Measurements from ENCODE around the gene AKAP13. TPM values are rescaled to one million over a fixed set of nuclear protein-coding genes. Genes with fewer than 3 reads are reported as not detected.
A peak's percentile ranks its signal among the peaks of the same experiment; 100 is the strongest.

Gene AKAP13
- total RNA-seq, 2 experiments from 2014 or later, result 85.1 to 104 TPM

DNA sequence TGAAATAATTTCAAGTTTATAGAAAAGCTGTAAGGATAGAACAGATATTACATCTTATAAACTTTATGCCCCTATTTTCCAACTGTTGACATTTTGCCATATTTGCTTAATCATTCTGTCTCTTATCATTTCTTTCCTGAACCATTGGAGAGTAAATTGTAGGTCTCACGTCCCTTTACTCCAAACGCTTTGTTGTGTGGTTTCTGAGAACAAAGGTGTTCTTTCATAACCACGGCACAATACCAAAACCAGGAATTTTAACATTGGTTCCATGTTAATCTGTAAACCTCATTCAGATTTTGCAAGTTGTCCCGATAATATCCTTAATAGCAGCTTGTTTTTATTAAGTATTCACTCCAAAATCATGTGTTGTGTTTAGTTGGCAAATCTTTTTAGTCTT is 134.8 kb downstream of the AKAP13 start:
- no peak for ATAC-seq
- H3K36me3 Mint-ChIP-seq (ENCODE audit: low read depth), result peaks cover 2% of the 10 kb centered on the region
- no peak for DNase-seq
- H3K9me3 Mint-ChIP-seq (ENCODE audit: low read depth), result no peaks in the 10 kb centered on the region
- H3K4me3 Mint-ChIP-seq, result no peak overlapping the region
- peaks cover 48% of the 10 kb centered on the region for H3K4me1 Mint-ChIP-seq
- POLR2A ChIA-PET, result no interaction called here
- intact Hi-C loops (cut with DNase I, micrococcal nuclease), result no loop called here
- no peaks in the 10 kb centered on the region for H3K27me3 Mint-ChIP-seq
- CTCF ChIA-PET, result no interaction called here
- no peak overlapping the region for H3K27ac Mint-ChIP-seq

GRCh38 chr15:85517086-85517485 is 136.7 kb downstream of the AKAP13 start:
- ChIA-PET POLR2A (no interaction called here), CTCF (no interaction called here)
- Mint-ChIP-seq H3K9me3 (ENCODE audit: low read depth) (no peaks in the 10 kb centered on the region), H3K27me3 (no peaks in the 10 kb centered on the region), H3K4me1 (peaks cover 41% of the 10 kb centered on the region), H3K36me3 (ENCODE audit: low read depth) (peaks cover 6% of the 10 kb centered on the region), H3K4me3 (no peak overlapping the region), H3K27ac (no peak overlapping the region)
- no peak for DNase-seq
- intact Hi-C loops (cut with DNase I, micrococcal nuclease), result no loop called here
- ATAC-seq, result no peak

GRCh38 chr15:85518979-85519761 is 138.8 kb downstream of the AKAP13 start:
- POLR2A ChIA-PET, result no interaction called here
- Mint-ChIP-seq H3K27ac (no peak overlapping the region), H3K36me3 (ENCODE audit: low read depth) (peaks cover 8% of the 10 kb centered on the region), H3K4me3 (no peak overlapping the region), H3K9me3 (ENCODE audit: low read depth) (no peaks in the 10 kb centered on the region), H3K27me3 (no peaks in the 10 kb centered on the region), H3K4me1 (peaks cover 39% of the 10 kb centered on the region)
- intact Hi-C loops (cut with DNase I, micrococcal nuclease), result no loop called here
- no peak for DNase-seq
- CTCF ChIA-PET, result no interaction called here
- ATAC-seq, result no peak

- DNase-seq (no peak), ATAC-seq (no peak)
- no peaks in the 10 kb centered on the region for H3K27me3 Mint-ChIP-seq
- no peak overlapping the region for H3K4me3 Mint-ChIP-seq
- H3K36me3 Mint-ChIP-seq (ENCODE audit: low read depth), result peaks cover 8% of the 10 kb centered on the region
- intact Hi-C loops (cut with DNase I, micrococcal nuclease), result no loop called here
- ChIA-PET POLR2A (no interaction called here), CTCF (no interaction called here)
- no peaks in the 10 kb centered on the region for H3K9me3 Mint-ChIP-seq (ENCODE audit: low read depth)
- H3K4me1 Mint-ChIP-seq, result peaks cover 31% of the 10 kb centered on the region
- H3K27ac Mint-ChIP-seq, result no peak overlapping the region
Measured at GRCh38 chr15:85520650-85521049, 140.2 kb downstream of the AKAP13 start.

- CTCF ChIA-PET, result interaction anchor here (0.8 to 3.0 kb wide), 6 partner anchors 11 to 159 kb away, joined by 3 to 12 read pairs (median 3); no protein-coding TSS in a partner anchor
- no peak for ATAC-seq
- no peaks in the 10 kb centered on the region for H3K27me3 Mint-ChIP-seq
Measured at GRCh38 chr15:85523530-85523929, 143.1 kb downstream of the AKAP13 start.

GRCh38 chr15:85525755-85526154 is 145.4 kb downstream of the AKAP13 start:
- no peak for ATAC-seq
- CTCF ChIA-PET, result interaction anchor here (0.9 kb wide), 1 partner anchor 47 kb away, joined by 3 read pairs; no protein-coding TSS in a partner anchor

More at GRCh38 chr15:85523530-85523929, 143.1 kb downstream of the AKAP13 start:
- no peak overlapping the region for H3K27ac Mint-ChIP-seq
- peaks cover 24% of the 10 kb centered on the region for H3K4me1 Mint-ChIP-seq
- POLR2A ChIA-PET, result interaction anchor here (1.4 kb wide), 1 partner anchor 18 kb away, joined by 3 read pairs; no protein-coding TSS in a partner anchor
- peaks cover 8% of the 10 kb centered on the region for H3K36me3 Mint-ChIP-seq (ENCODE audit: low read depth)
- no peak overlapping the region for H3K4me3 Mint-ChIP-seq
- no peak for DNase-seq
- no peaks in the 10 kb centered on the region for H3K9me3 Mint-ChIP-seq (ENCODE audit: low read depth)
- intact Hi-C loops (cut with DNase I, micrococcal nuclease), result no loop called here

GRCh38 chr15:85527895-85528294 is 147.5 kb downstream of the AKAP13 start:
- Mint-ChIP-seq H3K4me1 (peaks cover 32% of the 10 kb centered on the region), H3K27ac (no peak overlapping the region), H3K27me3 (no peaks in the 10 kb centered on the region), H3K36me3 (ENCODE audit: low read depth) (peaks cover 2% of the 10 kb centered on the region), H3K4me3 (no peak overlapping the region), H3K9me3 (ENCODE audit: low read depth) (no peaks in the 10 kb centered on the region)
- intact Hi-C loops (cut with DNase I, micrococcal nuclease), result no loop called here
- DNase-seq (no peak), ATAC-seq (no peak)
- POLR2A ChIA-PET, result no interaction called here
- CTCF ChIA-PET, result interaction anchor here (1.0 to 2.3 kb wide), 4 partner anchors 11 to 232 kb away, joined by 3 to 14 read pairs (median 4); no protein-coding TSS in a partner anchor

More at GRCh38 chr15:85525755-85526154, 145.4 kb downstream of the AKAP13 start:
- intact Hi-C loops (cut with DNase I, micrococcal nuclease), result no loop called here
- H3K27ac Mint-ChIP-seq, result no peak overlapping the region
- no peaks in the 10 kb centered on the region for H3K27me3 Mint-ChIP-seq
- H3K4me1 Mint-ChIP-seq, result peaks cover 21% of the 10 kb centered on the region
- POLR2A ChIA-PET, result no interaction called here
- H3K9me3 Mint-ChIP-seq (ENCODE audit: low read depth), result no peaks in the 10 kb centered on the region
- DNase-seq, result no peak
- peaks cover 8% of the 10 kb centered on the region for H3K36me3 Mint-ChIP-seq (ENCODE audit: low read depth)
- H3K4me3 Mint-ChIP-seq, result no peak overlapping the region

DNA sequence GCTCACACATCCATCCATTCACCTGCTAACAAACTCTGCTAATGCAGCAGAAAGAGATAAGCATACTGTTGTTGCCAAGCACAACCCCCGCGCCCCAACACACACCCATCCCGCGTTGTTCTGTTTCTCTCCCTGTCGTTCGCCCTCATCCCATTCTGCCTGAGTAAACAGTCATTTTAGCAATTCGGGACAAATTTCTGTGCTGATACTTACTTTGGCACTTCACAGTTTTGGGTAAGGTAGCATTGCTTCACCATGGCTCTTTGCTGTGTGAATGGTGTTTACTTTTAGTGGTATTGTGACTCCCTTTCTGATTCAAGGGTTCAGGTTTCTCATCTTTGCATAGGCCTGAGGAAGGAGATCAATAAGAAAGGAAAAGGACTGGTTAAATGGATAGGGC is 149.7 kb downstream of the AKAP13 start:
- Mint-ChIP-seq H3K27me3 (no peaks in the 10 kb centered on the region), H3K36me3 (ENCODE audit: low read depth) (peaks cover 2% of the 10 kb centered on the region), H3K4me3 (no peak overlapping the region), H3K9me3 (ENCODE audit: low read depth) (no peaks in the 10 kb centered on the region), H3K4me1 (peaks cover 41% of the 10 kb centered on the region), H3K27ac (no peak overlapping the region)
- ATAC-seq, result no peak
- intact Hi-C loops (cut with DNase I, micrococcal nuclease), result no loop called here
- DNase-seq, result no peak
- CTCF ChIA-PET, result interaction anchor here (1.7 kb wide), 1 partner anchor 21 kb away, joined by 6 read pairs; no protein-coding TSS in a partner anchor
- POLR2A ChIA-PET, result no interaction called here

GRCh38 chr15:85531083-85531482 is 150.7 kb downstream of the AKAP13 start:
- Mint-ChIP-seq H3K4me1 (peaks cover 40% of the 10 kb centered on the region), H3K9me3 (ENCODE audit: low read depth) (no peaks in the 10 kb centered on the region), H3K27ac (no peak overlapping the region), H3K4me3 (no peak overlapping the region), H3K36me3 (ENCODE audit: low read depth) (peaks cover 8% of the 10 kb centered on the region), H3K27me3 (no peaks in the 10 kb centered on the region)
- POLR2A ChIA-PET, result no interaction called here
- CTCF ChIA-PET, result interaction anchor here (0.6 kb wide), 1 partner anchor 219 kb away, joined by 3 read pairs; no protein-coding TSS in a partner anchor
- ATAC-seq, result no peak
- intact Hi-C loops (cut with DNase I, micrococcal nuclease), result no loop called here
- no peak for DNase-seq

- ChIA-PET POLR2A (interaction anchor here (1.0 kb wide), 1 partner anchor 11 kb away, joined by 5 read pairs; no protein-coding TSS in a partner anchor), CTCF (interaction anchor here (0.7 to 1.6 kb wide), 4 partner anchors 13 to 45 kb away, joined by 3 to 6 read pairs (median 4); no protein-coding TSS in a partner anchor)
- H3K27me3 Mint-ChIP-seq, result no peaks in the 10 kb centered on the region
- H3K9me3 Mint-ChIP-seq (ENCODE audit: low read depth), result no peaks in the 10 kb centered on the region
- ATAC-seq (no peak), DNase-seq (no peak)
- intact Hi-C loops (cut with DNase I, micrococcal nuclease), result no loop called here
- H3K4me3 Mint-ChIP-seq, result no peak overlapping the region
- H3K36me3 Mint-ChIP-seq (ENCODE audit: low read depth), result peaks cover 9% of the 10 kb centered on the region
- H3K4me1 Mint-ChIP-seq, result peaks cover 40% of the 10 kb centered on the region
- no peak overlapping the region for H3K27ac Mint-ChIP-seq
Measured at GRCh38 chr15:85532689-85533088, 152.3 kb downstream of the AKAP13 start.

DNA sequence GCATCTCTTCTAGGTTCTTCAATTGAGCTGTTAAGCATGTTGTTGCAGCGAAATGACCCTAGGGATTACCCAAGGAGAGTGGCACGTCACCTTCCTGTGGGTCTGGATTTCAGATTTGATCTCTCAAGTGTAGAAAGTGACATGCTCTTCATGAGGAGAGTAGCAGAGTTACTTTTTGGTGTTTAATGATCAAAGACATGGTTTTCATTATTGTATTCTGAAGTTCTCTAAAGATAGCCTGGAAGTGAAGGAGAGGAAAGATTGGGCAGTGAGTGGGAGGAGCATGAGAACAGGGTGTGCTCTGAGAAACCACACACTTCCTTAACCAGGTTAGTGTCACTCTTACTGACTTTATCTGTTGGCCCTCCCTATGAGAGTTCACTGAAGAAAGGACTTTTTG is 153.6 kb downstream of the AKAP13 start:
- Mint-ChIP-seq H3K4me1 (peaks cover 40% of the 10 kb centered on the region), H3K9me3 (ENCODE audit: low read depth) (no peaks in the 10 kb centered on the region), H3K4me3 (no peak overlapping the region), H3K36me3 (ENCODE audit: low read depth) (peaks cover 9% of the 10 kb centered on the region), H3K27me3 (no peaks in the 10 kb centered on the region), H3K27ac (peak overlapping the region; percentile 79)
- ATAC-seq (peak; percentile 88), DNase-seq (peak; percentile 14)
- ChIA-PET POLR2A (interaction anchor here (1.0 kb wide), 1 partner anchor 9 kb away, joined by 5 read pairs; no protein-coding TSS in a partner anchor), CTCF (interaction anchor here (0.7 to 1.7 kb wide), 4 partner anchors 10 to 238 kb away, joined by 3 to 6 read pairs (median 4); no protein-coding TSS in a partner anchor)
- intact Hi-C loops (cut with DNase I, micrococcal nuclease), result no loop called here

All from activated CD4-positive, alpha-beta T cell treated with anti-CD3 and anti-CD28 coated beads for 36 hours (primary cell).